Measurements from ENCODE around the gene GTF2H1. TPM values are rescaled to one million over a fixed set of nuclear protein-coding genes. Genes with fewer than 3 reads are reported as not detected.
A peak's percentile ranks its signal among the peaks of the same experiment; 100 is the strongest.

The GTF2H1 gene
- total RNA-seq, 1 experiment from 2014 or later: 83.4 TPM

DNA sequence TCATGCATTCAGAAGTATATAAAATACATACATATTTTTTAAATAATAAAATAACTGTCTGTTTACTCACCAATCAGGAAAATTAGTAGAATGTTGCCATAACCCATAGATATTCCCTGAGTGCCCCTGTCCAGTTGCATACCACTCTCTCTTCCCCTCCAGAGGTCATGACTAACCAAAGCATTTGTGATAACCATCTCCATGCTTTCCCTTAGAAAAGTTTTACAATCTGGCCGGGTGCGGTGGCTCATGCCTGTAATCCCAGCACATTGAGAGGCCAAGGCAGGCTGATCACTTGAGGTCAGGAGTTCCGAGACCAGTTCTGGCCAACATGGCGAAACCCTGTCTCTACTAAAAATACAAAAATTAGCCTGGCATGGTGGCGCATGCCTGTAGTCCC lies 38.8 kb downstream of the GTF2H1 start:
- Mint-ChIP-seq H3K36me3 (ENCODE audit: insufficient read depth, unreplicated experiment) (peaks cover 96% of the 10 kb centered on the region), H3K4me3 (ENCODE audit: unreplicated experiment) (no peak overlapping the region), H3K27me3 (ENCODE audit: insufficient read depth, unreplicated experiment) (no peaks in the 10 kb centered on the region), H3K27ac (ENCODE audit: low read depth, unreplicated experiment) (no peak overlapping the region), H3K4me1 (ENCODE audit: insufficient read depth, unreplicated experiment) (no peaks in the 10 kb centered on the region), H3K9me3 (ENCODE audit: unreplicated experiment) (no peaks in the 10 kb centered on the region)
- POLR2A ChIA-PET: interaction anchor here (0.7 kb wide), 1 partner anchor 29 kb away, joined by 3 read pairs; no protein-coding TSS in a partner anchor
- BruUV-seq (replicated peaks): no TSS peak
- intact Hi-C loops (cut with micrococcal nuclease): no loop called here
- DNase-seq (ENCODE audit: unreplicated experiment): no peak
- TF ChIP-seq, protein P1, sequence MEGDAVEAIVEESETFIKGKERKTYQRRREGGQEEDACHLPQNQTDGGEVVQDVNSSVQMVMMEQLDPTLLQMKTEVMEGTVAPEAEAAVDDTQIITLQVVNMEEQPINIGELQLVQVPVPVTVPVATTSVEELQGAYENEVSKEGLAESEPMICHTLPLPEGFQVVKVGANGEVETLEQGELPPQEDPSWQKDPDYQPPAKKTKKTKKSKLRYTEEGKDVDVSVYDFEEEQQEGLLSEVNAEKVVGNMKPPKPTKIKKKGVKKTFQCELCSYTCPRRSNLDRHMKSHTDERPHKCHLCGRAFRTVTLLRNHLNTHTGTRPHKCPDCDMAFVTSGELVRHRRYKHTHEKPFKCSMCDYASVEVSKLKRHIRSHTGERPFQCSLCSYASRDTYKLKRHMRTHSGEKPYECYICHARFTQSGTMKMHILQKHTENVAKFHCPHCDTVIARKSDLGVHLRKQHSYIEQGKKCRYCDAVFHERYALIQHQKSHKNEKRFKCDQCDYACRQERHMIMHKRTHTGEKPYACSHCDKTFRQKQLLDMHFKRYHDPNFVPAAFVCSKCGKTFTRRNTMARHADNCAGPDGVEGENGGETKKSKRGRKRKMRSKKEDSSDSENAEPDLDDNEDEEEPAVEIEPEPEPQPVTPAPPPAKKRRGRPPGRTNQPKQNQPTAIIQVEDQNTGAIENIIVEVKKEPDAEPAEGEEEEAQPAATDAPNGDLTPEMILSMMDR (IDR thresholded peaks at IDR 0.05; ENCODE audit: unreplicated experiment): no peak
- CTCF ChIA-PET: interaction anchor here (0.8 to 1.9 kb wide), 2 partner anchors 8 to 117 kb away, joined by 3 to 5 read pairs; no protein-coding TSS in a partner anchor

DNA sequence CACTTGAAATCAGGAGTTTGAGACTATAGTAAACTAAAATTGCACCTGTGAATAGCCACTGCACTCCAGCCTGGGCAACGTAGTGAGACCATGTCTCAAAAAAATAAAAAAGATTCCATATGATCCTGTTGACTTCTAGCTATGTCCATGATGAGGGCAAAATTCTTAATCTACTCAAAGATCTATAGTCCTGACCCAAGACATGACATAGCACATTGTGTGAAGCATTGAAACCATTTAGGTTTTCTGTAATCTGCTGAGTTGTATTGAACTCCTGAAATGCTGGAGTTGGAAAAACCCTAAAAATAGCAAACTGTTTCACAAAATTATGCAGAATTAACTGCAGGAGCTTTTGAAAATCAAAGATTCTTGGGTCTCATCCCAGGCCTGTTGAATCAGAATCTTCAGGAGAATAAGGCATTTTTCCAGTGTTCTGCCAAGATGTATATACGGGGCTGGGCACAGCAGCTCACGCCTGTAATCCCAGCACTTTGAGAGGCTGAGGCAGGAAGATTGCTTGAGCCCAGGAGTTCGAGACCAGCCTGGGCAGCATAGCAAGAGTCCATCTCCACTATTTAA lies 42.2 kb downstream of the GTF2H1 start:
- BruUV-seq (replicated peaks): no TSS peak
- POLR2A ChIA-PET: interaction anchor here (1.7 kb wide), 2 partner anchors 12 to 30 kb away, joined by 6 to 8 read pairs; partner anchors contain the start of gene LDHA
- H3K36me3 Mint-ChIP-seq (ENCODE audit: insufficient read depth, unreplicated experiment): peaks cover 77% of the 10 kb centered on the region
- H3K9me3 Mint-ChIP-seq (ENCODE audit: unreplicated experiment): no peaks in the 10 kb centered on the region
- TF ChIP-seq, protein P1 (IDR thresholded peaks at IDR 0.05; ENCODE audit: unreplicated experiment): no peak
- peaks cover 6% of the 10 kb centered on the region for H3K4me1 Mint-ChIP-seq (ENCODE audit: insufficient read depth, unreplicated experiment)
- H3K27ac Mint-ChIP-seq (ENCODE audit: low read depth, unreplicated experiment): no peak overlapping the region
- no peak overlapping the region for H3K4me3 Mint-ChIP-seq (ENCODE audit: unreplicated experiment)
- H3K27me3 Mint-ChIP-seq (ENCODE audit: insufficient read depth, unreplicated experiment): no peaks in the 10 kb centered on the region
- intact Hi-C loops (cut with micrococcal nuclease): no loop called here
- DNase-seq (ENCODE audit: unreplicated experiment): no peak
- CTCF ChIA-PET: interaction anchor here (0.7 to 1.0 kb wide), 3 partner anchors 16 to 120 kb away, joined by 3 to 4 read pairs (median 3); no protein-coding TSS in a partner anchor

DNA sequence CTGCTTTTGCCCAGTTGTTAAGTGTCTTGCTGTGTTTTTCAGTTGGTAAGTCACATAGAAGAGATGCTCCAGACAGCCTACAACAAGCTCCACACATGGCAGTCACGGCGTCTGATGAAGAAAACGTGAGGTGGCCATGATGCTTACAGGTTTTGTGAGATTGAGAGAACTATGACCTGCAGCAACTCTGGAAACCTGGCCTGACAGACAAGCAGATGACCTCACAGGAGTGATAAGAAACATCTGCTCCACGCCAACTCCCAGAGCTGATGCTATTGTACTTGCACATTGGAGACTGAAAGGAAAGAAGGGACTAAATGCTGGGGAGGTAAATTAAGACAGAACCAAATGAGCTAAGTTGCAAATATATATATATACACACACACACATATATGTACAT lies 43.4 kb downstream of the GTF2H1 start:
- ChIA-PET POLR2A (interaction anchor here (0.6 to 1.4 kb wide), 3 partner anchors 18 to 30 kb away, joined by 3 to 4 read pairs (median 3); partner anchors contain the start of gene LDHA), CTCF (interaction anchor here (0.6 to 1.1 kb wide), 4 partner anchors 122 to 1599 kb away, joined by 3 to 6 read pairs (median 4); no protein-coding TSS in a partner anchor)
- no peak for DNase-seq (ENCODE audit: unreplicated experiment)
- TF ChIP-seq, protein P1 (IDR thresholded peaks at IDR 0.05; ENCODE audit: unreplicated experiment): no peak
- Mint-ChIP-seq H3K27ac (ENCODE audit: low read depth, unreplicated experiment) (no peak overlapping the region), H3K9me3 (ENCODE audit: unreplicated experiment) (no peaks in the 10 kb centered on the region), H3K4me3 (ENCODE audit: unreplicated experiment) (no peak overlapping the region), H3K4me1 (ENCODE audit: insufficient read depth, unreplicated experiment) (peaks cover 6% of the 10 kb centered on the region), H3K27me3 (ENCODE audit: insufficient read depth, unreplicated experiment) (no peaks in the 10 kb centered on the region), H3K36me3 (ENCODE audit: insufficient read depth, unreplicated experiment) (peaks cover 65% of the 10 kb centered on the region)
- intact Hi-C loops (cut with micrococcal nuclease): no loop called here
- BruUV-seq (replicated peaks): no TSS peak

DNA sequence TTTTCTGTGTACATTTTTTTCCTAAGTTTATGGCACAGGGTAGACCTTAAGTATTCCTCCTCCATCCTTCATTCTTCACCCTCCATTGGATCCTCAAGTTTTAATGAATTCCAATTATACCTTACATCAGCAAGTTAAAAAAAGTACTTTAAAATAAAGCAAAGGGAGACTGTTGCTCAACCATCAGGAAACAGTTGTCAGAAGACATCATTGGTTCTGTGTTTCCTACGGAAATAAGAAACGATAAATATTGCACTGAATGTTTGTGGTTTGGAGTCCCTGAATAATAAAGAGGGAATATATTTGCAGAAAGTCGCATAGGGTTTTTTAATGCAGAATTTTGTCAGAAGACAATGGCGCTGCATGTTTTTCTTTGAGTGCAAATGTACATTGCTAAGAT lies 43.9 kb downstream of the GTF2H1 start:
- intact Hi-C loops (cut with micrococcal nuclease): no loop called here
- Mint-ChIP-seq H3K4me1 (ENCODE audit: insufficient read depth, unreplicated experiment) (peaks cover 6% of the 10 kb centered on the region), H3K4me3 (ENCODE audit: unreplicated experiment) (no peak overlapping the region), H3K36me3 (ENCODE audit: insufficient read depth, unreplicated experiment) (peaks cover 60% of the 10 kb centered on the region), H3K27ac (ENCODE audit: low read depth, unreplicated experiment) (no peak overlapping the region), H3K9me3 (ENCODE audit: unreplicated experiment) (no peaks in the 10 kb centered on the region), H3K27me3 (ENCODE audit: insufficient read depth, unreplicated experiment) (no peaks in the 10 kb centered on the region)
- DNase-seq (ENCODE audit: unreplicated experiment): no peak
- TF ChIP-seq, protein P1 (IDR thresholded peaks at IDR 0.05; ENCODE audit: unreplicated experiment): no peak
- CTCF ChIA-PET: interaction anchor here (0.8 to 1.1 kb wide), 2 partner anchors 122 to 768 kb away, joined by 3 to 6 read pairs; no protein-coding TSS in a partner anchor
- POLR2A ChIA-PET: interaction anchor here (0.6 to 1.4 kb wide), 3 partner anchors 18 to 29 kb away, joined by 3 to 4 read pairs (median 3); partner anchors contain the start of gene LDHA
- TSS peak; percentile 26 for BruUV-seq (replicated peaks)
